A549 treated with GW870086 at 1 μM for 4 hours (cell line): ENCODE data around the gene PEX5L. TPM values are rescaled to one million over a fixed set of nuclear protein-coding genes. Genes with fewer than 3 reads are reported as not detected.

Experiments used
- total RNA-seq: library from RNA; stranded (reverse); fragments of 200-300 nt; extraction: Qiagen RNA extraction; gene quantifications from 5 replicates; pipeline ENCODE4 v1.2.3, GENCODE V29; 2022; ENCODE audit warnings: low read depth

Gene PEX5L, protein sequence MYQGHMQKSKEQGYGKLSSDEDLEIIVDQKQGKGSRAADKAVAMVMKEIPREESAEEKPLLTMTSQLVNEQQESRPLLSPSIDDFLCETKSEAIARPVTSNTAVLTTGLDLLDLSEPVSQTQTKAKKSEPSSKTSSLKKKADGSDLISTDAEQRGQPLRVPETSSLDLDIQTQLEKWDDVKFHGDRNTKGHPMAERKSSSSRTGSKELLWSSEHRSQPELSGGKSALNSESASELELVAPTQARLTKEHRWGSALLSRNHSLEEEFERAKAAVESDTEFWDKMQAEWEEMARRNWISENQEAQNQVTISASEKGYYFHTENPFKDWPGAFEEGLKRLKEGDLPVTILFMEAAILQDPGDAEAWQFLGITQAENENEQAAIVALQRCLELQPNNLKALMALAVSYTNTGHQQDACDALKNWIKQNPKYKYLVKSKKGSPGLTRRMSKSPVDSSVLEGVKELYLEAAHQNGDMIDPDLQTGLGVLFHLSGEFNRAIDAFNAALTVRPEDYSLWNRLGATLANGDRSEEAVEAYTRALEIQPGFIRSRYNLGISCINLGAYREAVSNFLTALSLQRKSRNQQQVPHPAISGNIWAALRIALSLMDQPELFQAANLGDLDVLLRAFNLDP
- total RNA-seq = not detected in 5 replicates

DNA sequence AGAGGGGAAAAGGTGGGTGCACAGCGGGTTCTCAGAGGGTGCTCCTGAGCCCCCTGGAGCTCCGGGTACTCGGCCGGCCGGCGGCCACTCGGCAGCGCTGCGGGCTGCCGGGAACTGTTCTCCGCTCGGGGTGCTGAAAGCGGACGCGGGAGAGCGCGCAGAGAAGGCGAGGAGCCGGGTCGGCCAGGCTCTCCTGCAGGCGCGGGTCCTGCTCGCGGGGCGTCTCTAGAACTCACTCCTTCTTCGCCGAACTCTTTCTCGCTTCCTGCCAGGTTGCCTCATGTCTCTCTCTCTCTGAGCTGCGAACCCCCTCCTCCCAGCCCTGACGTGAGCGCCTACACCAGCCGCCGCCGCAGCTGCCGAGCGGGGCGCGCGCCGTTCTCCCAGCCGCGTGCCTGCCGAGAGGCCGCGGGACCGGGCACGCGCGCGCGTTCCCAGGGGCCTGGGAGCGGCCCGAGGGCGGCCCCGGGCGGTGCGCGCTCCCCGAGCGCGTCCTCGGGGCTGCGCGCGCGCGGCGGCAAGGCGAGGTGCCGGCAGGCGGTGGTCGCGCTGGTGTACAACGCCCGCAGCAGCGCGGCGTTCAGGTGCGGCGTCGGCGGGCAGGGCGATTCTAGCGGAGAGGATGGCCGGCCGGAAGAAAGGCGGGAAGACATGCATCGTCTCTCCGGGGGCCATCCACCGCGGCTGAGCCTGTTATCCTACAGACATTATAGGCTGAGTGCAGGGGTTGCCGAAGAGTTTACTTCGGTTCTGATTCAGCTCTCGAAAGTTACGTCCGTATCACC, at the start of gene PEX5L:
Gene PEX5L, minus strand, starts transcription at position 267 of the 785 bp plus-strand sequence. CDS start 338 bp downstream, outside the sequence.

